ENCODE measurements around the gene CASK.

CASK gene

DNA sequence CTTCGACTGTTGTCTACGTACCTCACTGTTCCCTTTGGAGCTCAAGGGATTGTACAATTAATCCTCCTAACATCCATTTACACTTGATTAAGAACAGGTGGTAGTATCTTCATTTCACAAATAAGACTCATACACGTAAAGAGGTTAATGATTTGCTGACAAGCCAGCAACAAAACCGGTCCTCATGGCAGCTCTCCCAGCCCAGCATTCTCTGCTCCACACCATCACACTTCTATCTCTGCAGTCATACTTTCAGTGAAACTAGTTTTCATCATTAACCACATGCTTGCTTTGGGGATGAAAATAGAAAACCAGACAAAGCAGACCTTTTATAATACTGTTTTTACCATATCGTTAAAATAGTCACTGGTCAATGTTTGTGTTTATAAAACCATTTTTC is 28.7 kb upstream of the CASK start:
- Histone ChIP-seq H4K20me1 (ENCODE audit: insufficient read depth, low read length) (no peaks in the 10 kb centered on the region), H3K4me1 (ENCODE audit: insufficient read depth, low read length) (peaks cover 13% of the 10 kb centered on the region), H3K4me3 (ENCODE audit: low read depth in 1 of 2, low read length in 2 of 2) (no peak overlapping the region), H2AFZ (ENCODE audit: low read depth, low read length) (no peak overlapping the region), H3K27me3 (ENCODE audit: insufficient read depth, low read length, poor library complexity) (no peaks in the 10 kb centered on the region), H3K9ac (ENCODE audit: low read depth, low read length) (no peak overlapping the region), H3K9me3 (ENCODE audit: insufficient read depth, low read length, severe bottlenecking) (no peaks in the 10 kb centered on the region), H3K4me2 (ENCODE audit: insufficient read depth, low read length) (no peak overlapping the region), H3K79me2 (ENCODE audit: insufficient read depth, low read length) (no peaks in the 10 kb centered on the region), H3K36me3 (ENCODE audit: insufficient read depth, low read length) (no peaks in the 10 kb centered on the region), H3K27ac (ENCODE audit: low read length) (no peak overlapping the region)
- no peak for TF ChIP-seq EZH2 (IDR thresholded peaks at IDR 0.05; ENCODE audit: borderline replicate concordance, low read depth, low read length, severe bottlenecking)
- TF ChIP-seq, protein P1, sequence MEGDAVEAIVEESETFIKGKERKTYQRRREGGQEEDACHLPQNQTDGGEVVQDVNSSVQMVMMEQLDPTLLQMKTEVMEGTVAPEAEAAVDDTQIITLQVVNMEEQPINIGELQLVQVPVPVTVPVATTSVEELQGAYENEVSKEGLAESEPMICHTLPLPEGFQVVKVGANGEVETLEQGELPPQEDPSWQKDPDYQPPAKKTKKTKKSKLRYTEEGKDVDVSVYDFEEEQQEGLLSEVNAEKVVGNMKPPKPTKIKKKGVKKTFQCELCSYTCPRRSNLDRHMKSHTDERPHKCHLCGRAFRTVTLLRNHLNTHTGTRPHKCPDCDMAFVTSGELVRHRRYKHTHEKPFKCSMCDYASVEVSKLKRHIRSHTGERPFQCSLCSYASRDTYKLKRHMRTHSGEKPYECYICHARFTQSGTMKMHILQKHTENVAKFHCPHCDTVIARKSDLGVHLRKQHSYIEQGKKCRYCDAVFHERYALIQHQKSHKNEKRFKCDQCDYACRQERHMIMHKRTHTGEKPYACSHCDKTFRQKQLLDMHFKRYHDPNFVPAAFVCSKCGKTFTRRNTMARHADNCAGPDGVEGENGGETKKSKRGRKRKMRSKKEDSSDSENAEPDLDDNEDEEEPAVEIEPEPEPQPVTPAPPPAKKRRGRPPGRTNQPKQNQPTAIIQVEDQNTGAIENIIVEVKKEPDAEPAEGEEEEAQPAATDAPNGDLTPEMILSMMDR (IDR thresholded peaks at IDR 0.05; ENCODE audit: borderline replicate concordance, extremely low read depth, low read length, poor library complexity, severe bottlenecking) = no peak
- DNase-seq (no peak), ATAC-seq (ENCODE audit: insufficient read depth, low read depth) (no peak)

DNA sequence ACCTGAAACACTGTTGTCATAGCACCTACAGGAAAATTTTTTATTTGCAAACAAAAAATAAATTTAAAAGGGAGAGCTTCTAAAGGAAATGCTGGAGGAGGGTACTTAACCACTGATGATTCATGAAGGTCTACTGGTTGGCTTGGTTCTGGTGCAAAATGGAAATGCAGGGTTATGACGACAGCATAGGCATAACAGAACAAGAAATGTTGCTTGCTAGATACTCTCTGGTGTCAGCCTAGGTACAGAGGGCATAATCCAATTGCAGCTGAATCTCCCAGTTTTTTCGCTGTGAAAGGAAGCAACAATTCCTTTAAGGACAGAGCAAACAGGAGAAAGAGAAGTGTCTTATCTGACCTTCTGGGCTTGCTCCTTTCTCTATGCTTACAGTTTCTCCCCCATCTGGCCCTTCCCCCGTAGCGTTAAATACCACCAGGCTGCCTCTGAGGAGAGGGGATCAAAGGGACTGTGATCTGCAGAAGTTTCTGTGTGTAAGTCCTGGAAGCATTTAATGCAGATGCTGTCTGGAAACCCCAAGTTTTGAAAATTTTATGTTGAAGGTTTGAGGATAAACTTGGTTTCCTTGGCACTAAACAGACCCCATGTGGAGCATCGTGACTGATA is 23.7 kb upstream of the CASK start:
- peak overlapping the region; percentile 69 for H3K27ac ChIP-seq (ENCODE audit: low read length)
- no peaks in the 10 kb centered on the region for H3K79me2 ChIP-seq (ENCODE audit: insufficient read depth, low read length)
- peak overlapping the region; percentile 34 for H3K4me2 ChIP-seq (ENCODE audit: insufficient read depth, low read length)
- H3K9ac ChIP-seq (ENCODE audit: low read depth, low read length) = no peak overlapping the region
- no peaks in the 10 kb centered on the region for H4K20me1 ChIP-seq (ENCODE audit: insufficient read depth, low read length)
- peak; percentile 91 for ATAC-seq (ENCODE audit: insufficient read depth, low read depth)
- DNase-seq = peak; percentile 56
- no peaks in the 10 kb centered on the region for H3K36me3 ChIP-seq (ENCODE audit: insufficient read depth, low read length)
- peaks cover 31% of the 10 kb centered on the region for H3K4me1 ChIP-seq (ENCODE audit: insufficient read depth, low read length)
- peak overlapping the region; percentile 7 for H2AFZ ChIP-seq (ENCODE audit: low read depth, low read length)
- TF ChIP-seq, protein P1 (IDR thresholded peaks at IDR 0.05; ENCODE audit: borderline replicate concordance, extremely low read depth, low read length, poor library complexity, severe bottlenecking) = no peak
- TF ChIP-seq EZH2 (IDR thresholded peaks at IDR 0.05; ENCODE audit: borderline replicate concordance, low read depth, low read length, severe bottlenecking) = no peak
- H3K4me3 ChIP-seq (ENCODE audit: low read depth in 1 of 2, low read length in 2 of 2) = no peak overlapping the region
- no peaks in the 10 kb centered on the region for H3K27me3 ChIP-seq (ENCODE audit: insufficient read depth, low read length, poor library complexity)
- H3K9me3 ChIP-seq (ENCODE audit: insufficient read depth, low read length, severe bottlenecking) = no peaks in the 10 kb centered on the region

DNA sequence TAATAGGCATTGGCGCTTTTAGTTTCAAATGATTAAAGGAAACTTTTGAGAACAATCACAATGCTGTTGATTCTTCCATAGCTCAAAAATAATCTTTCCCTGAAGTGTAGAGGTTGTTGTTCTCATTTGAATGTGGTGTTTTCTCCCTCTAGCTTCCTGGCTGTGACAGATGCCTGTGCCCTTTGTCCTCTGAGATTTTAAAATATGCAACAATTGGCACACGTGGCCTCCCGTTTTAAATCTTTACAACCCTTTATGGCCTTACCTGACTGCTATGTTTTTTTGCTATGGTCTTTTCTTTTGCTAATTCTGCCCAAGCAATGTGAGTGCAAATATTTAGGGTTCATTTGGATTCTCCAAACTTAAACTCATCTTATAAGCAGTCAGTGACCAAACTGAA is 22.9 kb upstream of the CASK start:
- Histone ChIP-seq H3K36me3 (ENCODE audit: insufficient read depth, low read length) (no peaks in the 10 kb centered on the region), H4K20me1 (ENCODE audit: insufficient read depth, low read length) (no peaks in the 10 kb centered on the region), H3K4me1 (ENCODE audit: insufficient read depth, low read length) (peaks cover 31% of the 10 kb centered on the region), H3K4me2 (ENCODE audit: insufficient read depth, low read length) (no peak overlapping the region), H3K27me3 (ENCODE audit: insufficient read depth, low read length, poor library complexity) (no peaks in the 10 kb centered on the region), H2AFZ (ENCODE audit: low read depth, low read length) (peak overlapping the region; percentile 19; the same call in 1 of the 2 replicates), H3K27ac (ENCODE audit: low read length) (peak overlapping the region; percentile 52), H3K4me3 (ENCODE audit: low read depth in 1 of 2, low read length in 2 of 2) (no peak overlapping the region), H3K9ac (ENCODE audit: low read depth, low read length) (no peak overlapping the region), H3K9me3 (ENCODE audit: insufficient read depth, low read length, severe bottlenecking) (no peaks in the 10 kb centered on the region), H3K79me2 (ENCODE audit: insufficient read depth, low read length) (no peaks in the 10 kb centered on the region)
- TF ChIP-seq, protein P1 (IDR thresholded peaks at IDR 0.05; ENCODE audit: borderline replicate concordance, extremely low read depth, low read length, poor library complexity, severe bottlenecking) = no peak
- TF ChIP-seq EZH2 (IDR thresholded peaks at IDR 0.05; ENCODE audit: borderline replicate concordance, low read depth, low read length, severe bottlenecking) = no peak
- DNase-seq (no peak), ATAC-seq (ENCODE audit: insufficient read depth, low read depth) (no peak)

All from DND-41 (cell line).